ENCODE data around the gene RAD51B. TPM values are rescaled to one million over a fixed set of nuclear protein-coding genes. Genes with fewer than 3 reads are reported as not detected.

The RAD51B gene
- total RNA-seq, 1 donor from 2014 or later, result 2.5 TPM

DNA sequence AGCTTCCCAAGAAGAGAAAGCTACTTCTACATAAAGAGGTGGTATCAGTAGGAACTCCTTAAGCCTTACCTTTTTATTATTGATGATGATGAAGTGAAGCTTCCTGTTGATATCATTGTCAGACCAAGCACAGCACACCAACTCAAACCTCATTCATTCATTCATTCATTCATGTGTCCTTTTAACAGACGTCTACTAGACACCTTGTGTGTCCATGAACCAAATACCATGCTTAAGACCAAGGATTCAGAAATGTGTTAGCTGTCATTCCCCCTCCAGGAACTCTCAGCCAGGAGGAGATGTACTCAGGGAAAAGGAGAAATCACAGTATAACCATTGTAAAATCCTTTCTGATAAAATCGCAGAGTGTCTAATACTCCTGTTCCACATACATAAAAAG, 778.5 kb downstream of the RAD51B start:
- ATAC-seq (ENCODE audit: poor library complexity) (no peak), DNase-seq (no peak)
- intact Hi-C loops (cut with DNase I), result no loop called here

- ATAC-seq (ENCODE audit: poor library complexity) (peak; percentile 83), DNase-seq (peak; percentile 84)
- intact Hi-C loops (cut with DNase I), result no loop called here
These were observed 779.3 kb downstream of the RAD51B start for GRCh38 chr14:68598621-68599447.

- ATAC-seq (ENCODE audit: poor library complexity) (no peak), DNase-seq (no peak)
- intact Hi-C loops (cut with DNase I), result no loop called here
These were observed 780.5 kb downstream of the RAD51B start for GRCh38 chr14:68599896-68600610.

- DNase-seq (no peak), ATAC-seq (ENCODE audit: poor library complexity) (no peak)
- intact Hi-C loops (cut with DNase I), result no loop called here
These were observed 782.9 kb downstream of the RAD51B start for GRCh38 chr14:68602507-68602906.

GRCh38 chr14:68603533-68604360, 784.2 kb downstream of the RAD51B start:
- intact Hi-C loops (cut with DNase I), result no loop called here
- no peak for ATAC-seq (ENCODE audit: poor library complexity)
- no peak for DNase-seq

GRCh38 chr14:68604361-68604730, 784.8 kb downstream of the RAD51B start:
- DNase-seq (no peak), ATAC-seq (ENCODE audit: poor library complexity) (no peak)
- intact Hi-C loops (cut with DNase I), result no loop called here

- DNase-seq (no peak), ATAC-seq (ENCODE audit: poor library complexity) (no peak)
- intact Hi-C loops (cut with DNase I), result no loop called here
These were observed 785.2 kb downstream of the RAD51B start for GRCh38 chr14:68604822-68605221.

DNA sequence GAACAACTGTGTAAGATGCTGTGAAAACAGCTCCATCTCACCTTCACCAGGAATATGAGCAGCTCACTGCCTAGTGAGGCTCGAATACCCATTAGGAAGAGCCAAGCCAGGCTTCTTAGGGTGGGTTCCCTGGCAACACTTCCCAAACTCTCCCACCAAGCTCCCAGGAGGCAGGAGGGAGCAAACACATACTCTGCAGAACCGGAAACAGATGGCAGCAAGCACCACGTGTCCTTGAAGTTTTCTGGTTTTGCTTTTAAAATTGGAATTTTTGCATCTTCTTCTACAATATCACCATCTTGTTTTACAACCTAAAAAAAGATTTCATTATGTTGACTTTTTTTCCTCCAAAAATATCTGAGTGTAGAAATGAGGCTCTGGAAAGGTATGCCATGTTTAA, 786.6 kb downstream of the RAD51B start:
- ATAC-seq (ENCODE audit: poor library complexity), result no peak
- no peak for DNase-seq
- intact Hi-C loops (cut with DNase I), result no loop called here

GRCh38 chr14:68606644-68607043, 787.1 kb downstream of the RAD51B start:
- ATAC-seq (ENCODE audit: poor library complexity) (no peak), DNase-seq (no peak)
- intact Hi-C loops (cut with DNase I), result no loop called here

- ATAC-seq (ENCODE audit: poor library complexity) (peak; percentile 26), DNase-seq (no peak)
- intact Hi-C loops (cut with DNase I), result no loop called here
These were observed 787.7 kb downstream of the RAD51B start for GRCh38 chr14:68607081-68607866.

- intact Hi-C loops (cut with DNase I), result no loop called here
- peak; percentile 56 for ATAC-seq (ENCODE audit: poor library complexity)
These were observed 788.4 kb downstream of the RAD51B start for GRCh38 chr14:68607867-68608573.

DNA sequence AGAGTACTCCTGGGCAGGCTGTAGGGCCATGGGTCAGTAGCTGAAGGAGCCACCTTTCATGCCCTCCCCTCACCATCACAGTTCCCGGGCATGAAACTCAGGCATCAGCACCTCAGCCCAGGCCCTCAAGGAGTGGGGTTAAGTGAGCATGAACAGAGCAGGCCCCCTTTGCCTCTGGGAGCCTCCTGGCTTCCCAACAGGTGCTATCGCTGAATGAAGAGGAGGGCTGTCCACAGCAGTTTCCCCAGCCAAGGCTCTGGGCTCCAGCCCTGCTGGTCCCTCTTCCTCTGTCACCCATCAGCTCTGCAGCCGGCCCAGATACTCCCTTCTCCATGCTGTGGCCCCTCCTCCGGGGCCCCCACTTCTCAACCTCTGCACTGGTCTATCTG, 789.0 kb downstream of the RAD51B start:
- DNase-seq (no peak), ATAC-seq (ENCODE audit: poor library complexity) (no peak)
- intact Hi-C loops (cut with DNase I), result no loop called here

More at GRCh38 chr14:68607867-68608573, 788.4 kb downstream of the RAD51B start:
- DNase-seq, result peak; percentile 74

- DNase-seq (no peak), ATAC-seq (ENCODE audit: poor library complexity) (no peak)
- intact Hi-C loops (cut with DNase I), result no loop called here
These were observed 789.4 kb downstream of the RAD51B start for GRCh38 chr14:68609012-68609411.

DNA sequence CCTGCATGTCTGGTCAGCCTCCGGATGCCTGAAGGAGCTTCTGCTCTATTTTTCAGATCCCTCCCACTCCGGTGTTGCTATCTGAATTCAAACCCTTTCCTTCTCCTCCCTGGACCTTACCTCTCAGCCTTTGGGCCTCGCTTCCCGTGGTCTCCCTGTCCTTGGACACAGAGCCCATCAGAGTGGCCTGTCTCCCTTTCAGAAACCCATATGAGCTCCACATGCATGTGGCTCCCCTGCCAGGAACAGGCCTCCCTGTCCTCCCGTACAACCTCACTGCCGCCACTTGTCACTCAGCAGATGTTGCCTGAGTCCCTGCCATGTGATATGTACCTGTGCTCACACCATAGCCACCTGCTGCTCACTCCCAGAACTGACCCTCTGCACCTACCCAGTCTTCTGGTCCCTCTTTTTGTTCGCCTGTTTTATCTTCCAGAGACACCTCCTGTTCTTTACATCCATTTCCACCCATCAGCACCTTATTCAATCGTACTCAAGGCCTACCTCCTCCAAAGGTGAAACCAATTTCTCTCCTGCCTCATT, 790.7 kb downstream of the RAD51B start:
- DNase-seq (no peak), ATAC-seq (ENCODE audit: poor library complexity) (no peak)
- intact Hi-C loops (cut with DNase I), result no loop called here

GRCh38 chr14:68611599-68611998, 792.0 kb downstream of the RAD51B start:
- DNase-seq (no peak), ATAC-seq (ENCODE audit: poor library complexity) (no peak)
- intact Hi-C loops (cut with DNase I), result no loop called here

- DNase-seq (no peak), ATAC-seq (ENCODE audit: poor library complexity) (peak; percentile 64)
- intact Hi-C loops (cut with DNase I), result no loop called here
These were observed 792.5 kb downstream of the RAD51B start for GRCh38 chr14:68612049-68612448.

GRCh38 chr14:68616221-68616902, 796.8 kb downstream of the RAD51B start:
- DNase-seq (no peak), ATAC-seq (ENCODE audit: poor library complexity) (no peak)
- intact Hi-C loops (cut with DNase I), result no loop called here

All from Right ventricle myocardium superior (tissue), 1 donor.